Gastrocnemius medialis (tissue), 4 donors: Measurements from ENCODE around the gene NAA16.

Source experiments
- CTCF ChIP-seq, 5 experiments: fragments of 450-650 bp in 3 of 5; fragments of 200-600 bp in 2 of 5; sonication (generic) in 2 of 5; IDR thresholded peaks in 4 of 5; conservative IDR thresholded peaks in 1 of 5; 1 replicate in 4 of 5; 2 replicates in 1 of 5; pipeline ENCODE4 v1.5.1; 2016 to 2019; ENCODE audit warnings: antibody characterized with exemption in 5 of 5, mild to moderate bottlenecking in 3 of 5, moderate library complexity in 3 of 5
- POLR2A ChIP-seq, 2 donors: fragments of 450-650 bp; IDR thresholded peaks; one replicate each; pipeline ENCODE4 v1.6.1; 2017; ENCODE audit warnings: antibody characterized with exemption in 2 of 2, mild to moderate bottlenecking in 2 of 2, moderate library complexity in 2 of 2

GRCh38 chr13:41313117-41313516 is 2.0 kb downstream of the NAA16 start:
- no peak for TF ChIP-seq CTCF (IDR thresholded peaks at IDR 0.05 in 4 of 5, conservative IDR thresholded peaks at IDR 0.05 in 1 of 5)
- TF ChIP-seq POLR2A (IDR thresholded peaks at IDR 0.05): no peak
